ENCODE measurements around the gene FOXP1. TPM values are rescaled to one million over a fixed set of nuclear protein-coding genes. Genes with fewer than 3 reads are reported as not detected.

FOXP1 gene
- total and polyA plus RNA-seq, 2 of the 13 experiments (the other 11 are each of a cell fraction or from before 2014, with no cell fraction given) = 40.4 to 59.0 TPM

DNA sequence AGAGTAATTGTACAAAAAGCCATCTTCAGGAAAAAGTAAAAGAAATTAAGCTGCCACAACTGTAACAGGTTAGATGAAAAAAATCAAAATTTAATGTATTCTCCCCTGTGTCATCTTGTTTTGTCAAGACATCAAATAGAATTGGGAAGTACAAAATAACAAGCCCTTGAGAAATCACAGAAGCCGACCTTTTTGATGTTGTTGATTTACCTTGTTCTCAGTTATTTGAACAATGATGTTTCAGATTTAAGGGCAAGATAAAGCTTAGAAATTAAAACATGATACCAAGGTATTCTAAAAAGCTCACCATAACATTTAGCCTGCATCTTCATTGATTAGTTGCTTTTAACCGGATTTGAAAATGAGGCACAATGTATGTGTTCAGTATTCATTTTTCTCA is 523.0 kb downstream of the FOXP1 start (continued):
- TF ChIP-seq, protein P1, sequence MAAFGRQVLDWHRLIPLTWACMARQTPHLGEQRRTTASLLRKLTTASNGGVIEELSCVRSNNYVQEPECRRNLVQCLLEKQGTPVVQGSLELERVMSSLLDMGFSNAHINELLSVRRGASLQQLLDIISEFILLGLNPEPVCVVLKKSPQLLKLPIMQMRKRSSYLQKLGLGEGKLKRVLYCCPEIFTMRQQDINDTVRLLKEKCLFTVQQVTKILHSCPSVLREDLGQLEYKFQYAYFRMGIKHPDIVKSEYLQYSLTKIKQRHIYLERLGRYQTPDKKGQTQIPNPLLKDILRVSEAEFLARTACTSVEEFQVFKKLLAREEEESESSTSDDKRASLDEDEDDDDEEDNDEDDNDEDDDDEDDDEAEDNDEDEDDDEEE (CRISPR knock-in tag; IDR thresholded peaks at IDR 0.05) = no peak
- TF ChIP-seq, protein P2, sequence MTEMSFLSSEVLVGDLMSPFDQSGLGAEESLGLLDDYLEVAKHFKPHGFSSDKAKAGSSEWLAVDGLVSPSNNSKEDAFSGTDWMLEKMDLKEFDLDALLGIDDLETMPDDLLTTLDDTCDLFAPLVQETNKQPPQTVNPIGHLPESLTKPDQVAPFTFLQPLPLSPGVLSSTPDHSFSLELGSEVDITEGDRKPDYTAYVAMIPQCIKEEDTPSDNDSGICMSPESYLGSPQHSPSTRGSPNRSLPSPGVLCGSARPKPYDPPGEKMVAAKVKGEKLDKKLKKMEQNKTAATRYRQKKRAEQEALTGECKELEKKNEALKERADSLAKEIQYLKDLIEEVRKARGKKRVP (CRISPR knock-in tag; IDR thresholded peaks at IDR 0.05) = 0 out of 4 replicates have a peak, but pooled peaks of 1 of the 2 experiments have one; percentile 47
- no peak for TF ChIP-seq ZNF468 (CRISPR knock-in tag; IDR thresholded peaks at IDR 0.05)
- no peak for TF ChIP-seq ZNF724P (CRISPR knock-in tag; IDR thresholded peaks at IDR 0.05; ENCODE audit: borderline replicate concordance)
- TF ChIP-seq PRPF4 (IDR thresholded peaks at IDR 0.05; ENCODE audit: low read depth, low read length, poor library complexity, severe bottlenecking) = no peak
- TF ChIP-seq CHD2 (IDR thresholded peaks at IDR 0.05; ENCODE audit: low read depth, low read length) = no peak
- TF ChIP-seq, protein P3, sequence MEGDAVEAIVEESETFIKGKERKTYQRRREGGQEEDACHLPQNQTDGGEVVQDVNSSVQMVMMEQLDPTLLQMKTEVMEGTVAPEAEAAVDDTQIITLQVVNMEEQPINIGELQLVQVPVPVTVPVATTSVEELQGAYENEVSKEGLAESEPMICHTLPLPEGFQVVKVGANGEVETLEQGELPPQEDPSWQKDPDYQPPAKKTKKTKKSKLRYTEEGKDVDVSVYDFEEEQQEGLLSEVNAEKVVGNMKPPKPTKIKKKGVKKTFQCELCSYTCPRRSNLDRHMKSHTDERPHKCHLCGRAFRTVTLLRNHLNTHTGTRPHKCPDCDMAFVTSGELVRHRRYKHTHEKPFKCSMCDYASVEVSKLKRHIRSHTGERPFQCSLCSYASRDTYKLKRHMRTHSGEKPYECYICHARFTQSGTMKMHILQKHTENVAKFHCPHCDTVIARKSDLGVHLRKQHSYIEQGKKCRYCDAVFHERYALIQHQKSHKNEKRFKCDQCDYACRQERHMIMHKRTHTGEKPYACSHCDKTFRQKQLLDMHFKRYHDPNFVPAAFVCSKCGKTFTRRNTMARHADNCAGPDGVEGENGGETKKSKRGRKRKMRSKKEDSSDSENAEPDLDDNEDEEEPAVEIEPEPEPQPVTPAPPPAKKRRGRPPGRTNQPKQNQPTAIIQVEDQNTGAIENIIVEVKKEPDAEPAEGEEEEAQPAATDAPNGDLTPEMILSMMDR (CRISPR knock-in tag; IDR thresholded peaks at IDR 0.05) = no peak
- no peak for TF ChIP-seq ATM (IDR thresholded peaks at IDR 0.05; ENCODE audit: borderline replicate concordance)
- TF ChIP-seq HMGA1 (CRISPR knock-in tag; conservative IDR thresholded peaks at IDR 0.05) = no peak
- no peak for TF ChIP-seq MIER2 (CRISPR knock-in tag; IDR thresholded peaks at IDR 0.05)
- TF ChIP-seq RAD51 (IDR thresholded peaks at IDR 0.05; ENCODE audit: borderline replicate concordance) = no peak
- no peak for TF ChIP-seq ZNF746 (CRISPR knock-in tag; IDR thresholded peaks at IDR 0.05)
- TF ChIP-seq HDAC6 (IDR thresholded peaks at IDR 0.05; ENCODE audit: low read depth, low read length) = no peak
- no peak for TF ChIP-seq ZNF678 (CRISPR knock-in tag; IDR thresholded peaks at IDR 0.05)
- TF ChIP-seq, protein P4, sequence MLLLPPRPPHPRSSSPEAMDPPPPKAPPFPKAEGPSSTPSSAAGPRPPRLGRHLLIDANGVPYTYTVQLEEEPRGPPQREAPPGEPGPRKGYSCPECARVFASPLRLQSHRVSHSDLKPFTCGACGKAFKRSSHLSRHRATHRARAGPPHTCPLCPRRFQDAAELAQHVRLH (CRISPR knock-in tag; IDR thresholded peaks at IDR 0.05; ENCODE audit: borderline replicate concordance, low read depth) = no peak
- no peak for TF ChIP-seq ZNF878 (CRISPR knock-in tag; IDR thresholded peaks at IDR 0.05)
- TF ChIP-seq, protein P5, sequence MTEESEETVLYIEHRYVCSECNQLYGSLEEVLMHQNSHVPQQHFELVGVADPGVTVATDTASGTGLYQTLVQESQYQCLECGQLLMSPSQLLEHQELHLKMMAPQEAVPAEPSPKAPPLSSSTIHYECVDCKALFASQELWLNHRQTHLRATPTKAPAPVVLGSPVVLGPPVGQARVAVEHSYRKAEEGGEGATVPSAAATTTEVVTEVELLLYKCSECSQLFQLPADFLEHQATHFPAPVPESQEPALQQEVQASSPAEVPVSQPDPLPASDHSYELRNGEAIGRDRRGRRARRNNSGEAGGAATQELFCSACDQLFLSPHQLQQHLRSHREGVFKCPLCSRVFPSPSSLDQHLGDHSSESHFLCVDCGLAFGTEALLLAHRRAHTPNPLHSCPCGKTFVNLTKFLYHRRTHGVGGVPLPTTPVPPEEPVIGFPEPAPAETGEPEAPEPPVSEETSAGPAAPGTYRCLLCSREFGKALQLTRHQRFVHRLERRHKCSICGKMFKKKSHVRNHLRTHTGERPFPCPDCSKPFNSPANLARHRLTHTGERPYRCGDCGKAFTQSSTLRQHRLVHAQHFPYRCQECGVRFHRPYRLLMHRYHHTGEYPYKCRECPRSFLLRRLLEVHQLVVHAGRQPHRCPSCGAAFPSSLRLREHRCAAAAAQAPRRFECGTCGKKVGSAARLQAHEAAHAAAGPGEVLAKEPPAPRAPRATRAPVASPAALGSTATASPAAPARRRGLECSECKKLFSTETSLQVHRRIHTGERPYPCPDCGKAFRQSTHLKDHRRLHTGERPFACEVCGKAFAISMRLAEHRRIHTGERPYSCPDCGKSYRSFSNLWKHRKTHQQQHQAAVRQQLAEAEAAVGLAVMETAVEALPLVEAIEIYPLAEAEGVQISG (CRISPR knock-in tag; IDR thresholded peaks at IDR 0.05) = no peak
- no peak for TF ChIP-seq NONO (IDR thresholded peaks at IDR 0.05)
- TF ChIP-seq NONO (CRISPR knock-in tag; conservative IDR thresholded peaks at IDR 0.05) = no peak
- peak; percentile 59 to 96; a peak in 3 of 4 replicates for TF ChIP-seq EP300 (IDR thresholded peaks at IDR 0.05; ENCODE audit: low read depth in 2 of 2, low read length in 2 of 2)
- TF ChIP-seq EP300 (CRISPR knock-in tag; IDR thresholded peaks at IDR 0.05; ENCODE audit: borderline replicate concordance) = peak; percentile 92
- no peak for TF ChIP-seq ZNF10 (CRISPR knock-in tag; IDR thresholded peaks at IDR 0.05; ENCODE audit: borderline replicate concordance, low read depth)
- 0 out of 2 replicates have a peak, but pooled peaks have one; percentile 42 for TF ChIP-seq RFXANK (CRISPR knock-in tag; IDR thresholded peaks at IDR 0.05)
- no peak for TF ChIP-seq KMT2B (CRISPR knock-in tag; IDR thresholded peaks at IDR 0.05)
- TF ChIP-seq MTF1 (CRISPR knock-in tag; IDR thresholded peaks at IDR 0.05) = no peak
- no peak for TF ChIP-seq ZNF605 (CRISPR knock-in tag; IDR thresholded peaks at IDR 0.05)
- TF ChIP-seq GTF2F1 (IDR thresholded peaks at IDR 0.05; ENCODE audit: low read length) = no peak
